K562 (cell line): Measurements from ENCODE around the gene SH3D21. TPM values are rescaled to one million over a fixed set of nuclear protein-coding genes. Genes with fewer than 3 reads are reported as not detected.

ENCODE experiments used
- ATAC-seq: fragments of 200-7000 bp; cut with Tn5 transposase; 3 replicates; pipeline ENCODE4 v1.9.1; 2020; ENCODE audit warnings: moderate library complexity
- BruUV-seq: library from RNA; stranded (reverse); fragments of 400-500 nt; replicated peaks from 2 replicates; lab custom pipeline; 2021; lab: Mats Ljungman, UMichigan
- CTCF ChIA-PET: fragments of 300-600 bp; formaldehyde crosslinking; extraction: SDS; loops from one replicate; lab custom pipeline; 2021; ENCODE audit warnings: low intra/inter-chr PET ratio; lab: Yijun Ruan, JAX
- POLR2A ChIA-PET: fragments of 300-600, 350-650 bp; sonication (Branson Sonifier 250); formaldehyde crosslinking; extraction: SDS; loops from one replicate; lab custom pipeline; 2021; ENCODE audit warnings: antibody characterized with exemption, inconsistent platforms; lab: Yijun Ruan, JAX
- DNase-seq, 4 experiments: peaks; one replicate each; pipeline versions ENCODE4 v3.0.0 to v3.0.0-alpha.2; 2011 to 2018; ENCODE audit warnings: low spot score in 3 of 4, mixed read lengths in 3 of 4; ENCODE audit errors: extremely low read depth in 1 of 4
- FAIRE-seq: peaks from 2 replicates; lab custom pipeline; 2011; peaks lifted over from hg19 to GRCh38; lab: Jason Lieb, UNC
- H2AFZ ChIP-seq: 2 replicates; pipeline ENCODE4 v1.6.0; 2011; ENCODE audit warnings: low read depth, low read length, control low read depth, inconsistent platforms
- H3K27ac ChIP-seq: fragments of 200-600 bp; 3 replicates; pipeline ENCODE4 v1.8.0; 2011; ENCODE audit warnings: low read depth, mild to moderate bottlenecking, control low read depth, inconsistent platforms, low read length, moderate library complexity, mixed read lengths; ENCODE audit errors: extremely low read depth
- H3K27me3 ChIP-seq, 2 experiments: fragments of 300-600 bp in 1 of 2; 2 replicates in 1 of 2; 3 replicates in 1 of 2; pipeline versions ENCODE4 v1.6.0 to v1.8.0; 2011; ENCODE audit warnings: inconsistent platforms in 2 of 2, low read length in 2 of 2, mild to moderate bottlenecking in 1 of 2, mixed read lengths in 1 of 2, moderate library complexity in 1 of 2; ENCODE audit not compliant: control insufficient read depth in 2 of 2, insufficient read depth in 2 of 2
- H3K36me3 ChIP-seq: fragments of 300-600 bp; 3 replicates; pipeline ENCODE4 v1.8.0; 2011; ENCODE audit warnings: mild to moderate bottlenecking, low read length, inconsistent platforms; ENCODE audit not compliant: control insufficient read depth, insufficient read depth
- H3K4me1 ChIP-seq, 2 experiments: fragments of 200-600 bp in 1 of 2; replicated peaks in 1 of 2; 2 replicates in 1 of 2; 3 replicates in 1 of 2; pipeline versions ENCODE4 v1.5.1 to v1.8.0; 2011; ENCODE audit warnings: inconsistent platforms in 2 of 2, low read length in 2 of 2, mild to moderate bottlenecking in 1 of 2, mixed read lengths in 1 of 2, moderate library complexity in 1 of 2; ENCODE audit not compliant: control insufficient read depth in 2 of 2, insufficient read depth in 2 of 2
- H3K4me2 ChIP-seq: 2 replicates; pipeline ENCODE4 v1.6.1; 2011; ENCODE audit warnings: low read length, control low read depth, inconsistent platforms, mixed read lengths; ENCODE audit not compliant: insufficient read depth
- H3K4me3 ChIP-seq: fragments of 200-600 bp; sonication (generic), shearing (Covaris generic); 2 replicates; pipeline ENCODE4 v1.5.1; 2016; ENCODE audit warnings: control low read depth, inconsistent platforms
- H3K79me2 ChIP-seq: fragments of 200-600 bp; 3 replicates; pipeline ENCODE4 v1.8.0; 2011; ENCODE audit warnings: low read length, inconsistent platforms; ENCODE audit not compliant: control insufficient read depth, insufficient read depth
- H3K9ac ChIP-seq, 2 experiments: 2 replicates each; pipeline versions ENCODE4 v1.6.0 to v1.6.1; 2011; ENCODE audit warnings: low read depth in 2 of 2, low read length in 2 of 2, control low read depth in 1 of 2, inconsistent platforms in 1 of 2, mild to moderate bottlenecking in 1 of 2, mixed read lengths in 1 of 2; ENCODE audit not compliant: insufficient read depth in 1 of 2
- H3K9me1 ChIP-seq: one replicate; pipeline ENCODE4 v1.6.0; 2011; ENCODE audit warnings: inconsistent platforms, mild to moderate bottlenecking, low read length, moderate library complexity; ENCODE audit not compliant: control insufficient read depth, insufficient read depth
- H3K9me3 ChIP-seq: replicated peaks from 2 replicates; pipeline ENCODE4 v1.5.1; 2011; ENCODE audit warnings: low read depth, low read length, inconsistent platforms; ENCODE audit not compliant: control insufficient read depth, insufficient read depth
- H4K20me1 ChIP-seq: replicated peaks from 2 replicates; pipeline ENCODE4 v1.6.1; 2011; ENCODE audit warnings: low read length, inconsistent platforms, mixed read lengths; ENCODE audit not compliant: control insufficient read depth, insufficient read depth
- CEBPG ChIP-seq, 3 experiments: fragments of 200-800 bp in 1 of 3; sonication (Bioruptor generic) in 1 of 3; sonication (generic) in 1 of 3; formaldehyde crosslinking in 1 of 3; IDR thresholded peaks in 2 of 3; conservative IDR thresholded peaks in 1 of 3; 2 replicates each; pipeline versions ENCODE4 v1.6.1 to v1.8.0; 2016 to 2022; ENCODE audit warnings: missing compliant biosample characterization in 2 of 3, missing genetic modification characterization in 2 of 3, mild to moderate bottlenecking in 1 of 3, missing genetic modification reagents in 1 of 3
- CHD2 ChIP-seq: IDR thresholded peaks from 2 replicates; pipeline ENCODE4 v1.6.1; 2011; ENCODE audit warnings: low read depth, low read length
- EHMT2 ChIP-seq: fragments of 450-650 bp; IDR thresholded peaks from 2 replicates; pipeline ENCODE4 v1.6.1; 2018; ENCODE audit warnings: antibody characterized with exemption
- KHSRP ChIP-seq: fragments of 450-650 bp; IDR thresholded peaks from 2 replicates; pipeline ENCODE4 v1.6.1; 2017
- RCOR1 ChIP-seq, 2 experiments: IDR thresholded peaks; 2 replicates each; pipeline ENCODE4 v1.6.1; 2012; ENCODE audit warnings: low read depth in 2 of 2, low read length in 2 of 2, borderline replicate concordance in 1 of 2, improper control_type of control experiment in 1 of 2
- SIX5 ChIP-seq, 2 experiments: IDR thresholded peaks; 2 replicates each; pipeline ENCODE4 v1.6.1; 2011; ENCODE audit warnings: low read length in 2 of 2, borderline replicate concordance in 1 of 2, low read depth in 1 of 2, mild to moderate bottlenecking in 1 of 2, moderate library complexity in 1 of 2; ENCODE audit not compliant: insufficient read depth in 1 of 2
- WGBS: fragments of 100-300 bp; shearing (Covaris generic); methylation state at CpG from one replicate; pipeline ENCODE4 v1.1.6; 2016; ENCODE audit warnings: low coverage, mixed read lengths; ENCODE audit not compliant: insufficient coverage; ENCODE audit errors: missing lambda C conversion rate; 5-methylcytosine and 5-hydroxymethylcytosine counted together
- in situ Hi-C: fragments of 300-500 bp; cut with MboI; formaldehyde crosslinking; loops from 4 replicates; pipeline ENCODE4 v1.15.0; 2018; ENCODE audit warnings: inconsistent platforms, mixed read lengths
- intact Hi-C: fragments of 100-400 bp; cut with micrococcal nuclease; formaldehyde crosslinking; loops from 2 replicates; pipeline ENCODE4 v1.14.2; 2022
- polyA plus RNA-seq, 8 experiments: library from polyadenylated mRNA; depleted of rRNA in 4 of 8; stranded (reverse) in 5 of 8; unstranded in 3 of 8; fragments of >200 nt; fragmentation: Nextera tagmentation in 2 of 8; fragmentation: Illumina TruSeq in 1 of 8; extraction: Ambion mirVana in 2 of 8; extraction: Trizol in 1 of 8; gene quantifications; 2 replicates each; pipeline versions ENCODE4 v1.2.1 to v1.2.3, GENCODE V29; 2011 to 2014; ENCODE audit warnings: inconsistent platforms in 1 of 8, missing spikeins in 1 of 8
- total RNA-seq, 7 experiments: library from RNA; depleted of rRNA in 6 of 7; stranded (reverse); fragments of >200 nt in 6 of 7; fragmentation: Illumina TruSeq in 2 of 7; extraction: Trizol in 2 of 7; gene quantifications; 2 replicates each; pipeline versions ENCODE4 v1.2.1 to v1.2.3, GENCODE V29; 2011 to 2021; ENCODE audit warnings: low replicate concordance in 1 of 7
- TF ChIP-seq, protein P1 (sequence below): IDR thresholded peaks from 3 replicates; pipeline ENCODE4 v1.6.1; 2011; ENCODE audit warnings: borderline replicate concordance, mild to moderate bottlenecking, moderate library complexity; ENCODE audit not compliant: insufficient read length; ENCODE audit errors: extremely low read depth
- TF ChIP-seq, protein P2 (sequence below): fragments of 450-650 bp; IDR thresholded peaks from 2 replicates; pipeline ENCODE4 v1.6.1; 2018; ENCODE audit not compliant: partially characterized antibody
- TF ChIP-seq, protein P3 (sequence below): fragments of 450-650 bp; formaldehyde crosslinking; IDR thresholded peaks from 2 replicates; pipeline ENCODE4 v1.4.0; 2020; ENCODE audit warnings: mild to moderate bottlenecking, moderate library complexity
- TF ChIP-seq, protein P4 (sequence below): fragments of 200-800 bp; sonication (Bioruptor generic); IDR thresholded peaks from 2 replicates; pipeline ENCODE4 v1.6.1; 2017; ENCODE audit warnings: missing genetic modification characterization, missing compliant biosample characterization
- TF ChIP-seq, protein P5 (sequence below): fragments of 250-450 bp; sonication (Bioruptor Pico); IDR thresholded peaks from 2 replicates; pipeline ENCODE4 v1.9.0; 2021; ENCODE audit warnings: mild to moderate bottlenecking

Gene SH3D21
- total and polyA plus RNA-seq, 9 of the 15 experiments (the other 6 are each of a cell fraction or from before 2014, with no cell fraction given) = 0.01 to 4.7 (median 1.8) TPM

DNA sequence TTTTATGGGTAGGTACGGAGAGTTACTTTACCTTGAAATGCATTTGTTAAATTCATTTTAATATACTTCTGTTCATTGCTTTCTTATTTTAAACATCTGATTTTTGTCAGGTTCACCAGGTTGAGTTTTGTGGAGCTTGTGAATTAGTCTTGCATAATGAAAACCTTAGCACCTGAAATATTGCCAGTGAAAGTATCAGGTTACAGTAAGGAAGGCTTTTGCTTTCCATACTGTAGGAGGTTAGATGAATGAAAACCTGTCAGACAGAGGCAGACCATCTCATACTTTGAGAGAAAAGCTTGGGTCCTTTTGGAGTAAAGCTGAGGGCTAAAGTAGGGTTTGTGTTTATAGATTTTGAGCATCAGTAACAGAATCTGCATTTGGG is 47.2 kb upstream of the SH3D21 start:
- intact Hi-C loops = no loop called here
- peaks cover 0 to 11% of the 10 kb centered on the region in 2 experiments; a peak in 3 of 5 replicates for H3K4me1 ChIP-seq
- peaks cover 80% of the 10 kb centered on the region for H3K79me2 ChIP-seq
- 0 out of 2 replicates have a peak, but pooled peaks cover 18% of the 10 kb centered on the region for H4K20me1 ChIP-seq
- no peaks in the 10 kb centered on the region for H3K9me1 ChIP-seq
- peaks cover 80% of the 10 kb centered on the region for H3K36me3 ChIP-seq
- H3K27ac ChIP-seq = no peak overlapping the region
- in situ Hi-C loops = no loop called here
- no peak overlapping the region for H2AFZ ChIP-seq
- no peaks in the 10 kb centered on the region for H3K27me3 ChIP-seq
- no peak overlapping the region for H3K9ac ChIP-seq
- POLR2A ChIA-PET = interaction anchor here (0.8 to 1.5 kb wide), 5 partner anchors 11 to 35 kb away, joined by 3 to 9 read pairs (median 5); partner anchors contain the start of gene THRAP3
- H3K9me3 ChIP-seq = no peaks in the 10 kb centered on the region
- 100% methylated on average over 1 of the region's 1 CpG for WGBS
- ATAC-seq (no peak), FAIRE-seq (no peak), DNase-seq (no peak)
- CTCF ChIA-PET = no interaction called here
- H3K4me2 ChIP-seq = no peak overlapping the region
- no TSS peak for BruUV-seq
- no peak overlapping the region for H3K4me3 ChIP-seq
- TF ChIP-seq CHD2 (no peak), SIX5 (IDR thresholded peaks at IDR 0.05; ENCODE audit: borderline replicate concordance in 1 of 2, insufficient read depth in 1 of 2, low read depth in 1 of 2, low read length in 2 of 2) (no peak), EHMT2 (no peak), CEBPG (CRISPR knock-in tag; IDR thresholded peaks at IDR 0.05) (no peak), CEBPG (tag; conservative IDR thresholded peaks at IDR 0.05 in 1 of 2, IDR thresholded peaks at IDR 0.05 in 1 of 2) (no peak), KHSRP (no peak), RCOR1 (IDR thresholded peaks at IDR 0.05; ENCODE audit: borderline replicate concordance in 1 of 2, low read depth in 2 of 2, low read length in 2 of 2) (no peak)
- TF ChIP-seq, protein P1, sequence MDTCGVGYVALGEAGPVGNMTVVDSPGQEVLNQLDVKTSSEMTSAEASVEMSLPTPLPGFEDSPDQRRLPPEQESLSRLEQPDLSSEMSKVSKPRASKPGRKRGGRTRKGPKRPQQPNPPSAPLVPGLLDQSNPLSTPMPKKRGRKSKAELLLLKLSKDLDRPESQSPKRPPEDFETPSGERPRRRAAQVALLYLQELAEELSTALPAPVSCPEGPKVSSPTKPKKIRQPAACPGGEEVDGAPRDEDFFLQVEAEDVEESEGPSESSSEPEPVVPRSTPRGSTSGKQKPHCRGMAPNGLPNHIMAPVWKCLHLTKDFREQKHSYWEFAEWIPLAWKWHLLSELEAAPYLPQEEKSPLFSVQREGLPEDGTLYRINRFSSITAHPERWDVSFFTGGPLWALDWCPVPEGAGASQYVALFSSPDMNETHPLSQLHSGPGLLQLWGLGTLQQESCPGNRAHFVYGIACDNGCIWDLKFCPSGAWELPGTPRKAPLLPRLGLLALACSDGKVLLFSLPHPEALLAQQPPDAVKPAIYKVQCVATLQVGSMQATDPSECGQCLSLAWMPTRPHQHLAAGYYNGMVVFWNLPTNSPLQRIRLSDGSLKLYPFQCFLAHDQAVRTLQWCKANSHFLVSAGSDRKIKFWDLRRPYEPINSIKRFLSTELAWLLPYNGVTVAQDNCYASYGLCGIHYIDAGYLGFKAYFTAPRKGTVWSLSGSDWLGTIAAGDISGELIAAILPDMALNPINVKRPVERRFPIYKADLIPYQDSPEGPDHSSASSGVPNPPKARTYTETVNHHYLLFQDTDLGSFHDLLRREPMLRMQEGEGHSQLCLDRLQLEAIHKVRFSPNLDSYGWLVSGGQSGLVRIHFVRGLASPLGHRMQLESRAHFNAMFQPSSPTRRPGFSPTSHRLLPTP = no peak
- TF ChIP-seq, protein P2, sequence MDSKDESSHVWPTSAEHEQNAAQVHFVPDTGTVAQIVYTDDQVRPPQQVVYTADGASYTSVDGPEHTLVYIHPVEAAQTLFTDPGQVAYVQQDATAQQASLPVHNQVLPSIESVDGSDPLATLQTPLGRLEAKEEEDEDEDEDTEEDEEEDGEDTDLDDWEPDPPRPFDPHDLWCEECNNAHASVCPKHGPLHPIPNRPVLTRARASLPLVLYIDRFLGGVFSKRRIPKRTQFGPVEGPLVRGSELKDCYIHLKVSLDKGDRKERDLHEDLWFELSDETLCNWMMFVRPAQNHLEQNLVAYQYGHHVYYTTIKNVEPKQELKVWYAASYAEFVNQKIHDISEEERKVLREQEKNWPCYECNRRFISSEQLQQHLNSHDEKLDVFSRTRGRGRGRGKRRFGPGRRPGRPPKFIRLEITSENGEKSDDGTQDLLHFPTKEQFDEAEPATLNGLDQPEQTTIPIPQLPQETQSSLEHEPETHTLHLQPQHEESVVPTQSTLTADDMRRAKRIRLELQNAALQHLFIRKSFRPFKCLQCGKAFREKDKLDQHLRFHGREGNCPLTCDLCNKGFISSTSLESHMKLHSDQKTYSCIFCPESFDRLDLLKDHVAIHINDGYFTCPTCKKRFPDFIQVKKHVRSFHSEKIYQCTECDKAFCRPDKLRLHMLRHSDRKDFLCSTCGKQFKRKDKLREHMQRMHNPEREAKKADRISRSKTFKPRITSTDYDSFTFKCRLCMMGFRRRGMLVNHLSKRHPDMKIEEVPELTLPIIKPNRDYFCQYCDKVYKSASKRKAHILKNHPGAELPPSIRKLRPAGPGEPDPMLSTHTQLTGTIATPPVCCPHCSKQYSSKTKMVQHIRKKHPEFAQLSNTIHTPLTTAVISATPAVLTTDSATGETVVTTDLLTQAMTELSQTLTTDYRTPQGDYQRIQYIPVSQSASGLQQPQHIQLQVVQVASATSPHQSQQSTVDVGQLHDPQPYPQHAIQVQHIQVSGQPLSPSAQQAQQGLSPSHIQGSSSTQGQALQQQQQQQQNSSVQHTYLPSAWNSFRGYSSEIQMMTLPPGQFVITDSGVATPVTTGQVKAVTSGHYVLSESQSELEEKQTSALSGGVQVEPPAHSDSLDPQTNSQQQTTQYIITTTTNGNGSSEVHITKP = no peak
- TF ChIP-seq, protein P3, sequence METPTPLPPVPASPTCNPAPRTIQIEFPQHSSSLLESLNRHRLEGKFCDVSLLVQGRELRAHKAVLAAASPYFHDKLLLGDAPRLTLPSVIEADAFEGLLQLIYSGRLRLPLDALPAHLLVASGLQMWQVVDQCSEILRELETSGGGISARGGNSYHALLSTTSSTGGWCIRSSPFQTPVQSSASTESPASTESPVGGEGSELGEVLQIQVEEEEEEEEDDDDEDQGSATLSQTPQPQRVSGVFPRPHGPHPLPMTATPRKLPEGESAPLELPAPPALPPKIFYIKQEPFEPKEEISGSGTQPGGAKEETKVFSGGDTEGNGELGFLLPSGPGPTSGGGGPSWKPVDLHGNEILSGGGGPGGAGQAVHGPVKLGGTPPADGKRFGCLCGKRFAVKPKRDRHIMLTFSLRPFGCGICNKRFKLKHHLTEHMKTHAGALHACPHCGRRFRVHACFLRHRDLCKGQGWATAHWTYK (CRISPR knock-in tag) = no peak
- TF ChIP-seq, protein P4, sequence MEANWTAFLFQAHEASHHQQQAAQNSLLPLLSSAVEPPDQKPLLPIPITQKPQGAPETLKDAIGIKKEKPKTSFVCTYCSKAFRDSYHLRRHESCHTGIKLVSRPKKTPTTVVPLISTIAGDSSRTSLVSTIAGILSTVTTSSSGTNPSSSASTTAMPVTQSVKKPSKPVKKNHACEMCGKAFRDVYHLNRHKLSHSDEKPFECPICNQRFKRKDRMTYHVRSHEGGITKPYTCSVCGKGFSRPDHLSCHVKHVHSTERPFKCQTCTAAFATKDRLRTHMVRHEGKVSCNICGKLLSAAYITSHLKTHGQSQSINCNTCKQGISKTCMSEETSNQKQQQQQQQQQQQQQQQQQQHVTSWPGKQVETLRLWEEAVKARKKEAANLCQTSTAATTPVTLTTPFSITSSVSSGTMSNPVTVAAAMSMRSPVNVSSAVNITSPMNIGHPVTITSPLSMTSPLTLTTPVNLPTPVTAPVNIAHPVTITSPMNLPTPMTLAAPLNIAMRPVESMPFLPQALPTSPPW (CRISPR knock-in tag) = no peak
- TF ChIP-seq, protein P5, sequence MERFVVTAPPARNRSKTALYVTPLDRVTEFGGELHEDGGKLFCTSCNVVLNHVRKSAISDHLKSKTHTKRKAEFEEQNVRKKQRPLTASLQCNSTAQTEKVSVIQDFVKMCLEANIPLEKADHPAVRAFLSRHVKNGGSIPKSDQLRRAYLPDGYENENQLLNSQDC (CRISPR knock-in tag) = no peak
